NCI-H2107 treated with DMSO at 0.1 percent for 48 hours (cell line): Measurements from ENCODE around the gene PLBD1.

Experiments
- DNase-seq: peaks from one replicate; lab custom pipeline; 2025; ENCODE audit not compliant: unreplicated experiment; lab: John Stamatoyannopoulos, UW

Gene PLBD1

GRCh38 chr12:14570231-14570630, 2.5 kb upstream of the PLBD1 start:
- DNase-seq: no peak

GRCh38 chr12:14564336-14564959, 3.2 kb downstream of the PLBD1 start:
- no peak for DNase-seq

- no peak for DNase-seq
Observed at GRCh38 chr12:14563046-14563445, 4.6 kb downstream of the PLBD1 start.

GRCh38 chr12:14562279-14562678, 5.4 kb downstream of the PLBD1 start:
- no peak for DNase-seq

GRCh38 chr12:14561677-14562238, 5.9 kb downstream of the PLBD1 start:
- no peak for DNase-seq

- DNase-seq: no peak
Observed at GRCh38 chr12:14560904-14561574, 6.6 kb downstream of the PLBD1 start.

GRCh38 chr12:14558473-14558959, 9.2 kb downstream of the PLBD1 start:
- DNase-seq: no peak

- no peak for DNase-seq
Observed at GRCh38 chr12:14557966-14558365, 9.7 kb downstream of the PLBD1 start.

GRCh38 chr12:14554281-14555007, 13.2 kb downstream of the PLBD1 start:
- DNase-seq: peak; percentile 4

GRCh38 chr12:14548609-14549008, 19.1 kb downstream of the PLBD1 start:
- DNase-seq: no peak

GRCh38 chr12:14547571-14547970, 20.1 kb downstream of the PLBD1 start:
- DNase-seq: no peak

- DNase-seq: no peak
Observed at GRCh38 chr12:14545144-14546124, 22.2 kb downstream of the PLBD1 start.

GRCh38 chr12:14540801-14541462, 26.8 kb downstream of the PLBD1 start:
- no peak for DNase-seq

- no peak for DNase-seq
Observed at GRCh38 chr12:14537088-14537487, 30.6 kb downstream of the PLBD1 start.

- no peak for DNase-seq
Observed at GRCh38 chr12:14532152-14532551, 35.5 kb downstream of the PLBD1 start.

GRCh38 chr12:14525964-14526363, 41.7 kb downstream of the PLBD1 start:
- DNase-seq: no peak

GRCh38 chr12:14521822-14522221, 45.9 kb downstream of the PLBD1 start:
- no peak for DNase-seq

GRCh38 chr12:14514946-14515345, 52.7 kb downstream of the PLBD1 start:
- no peak for DNase-seq

GRCh38 chr12:14514154-14514842, 53.4 kb downstream of the PLBD1 start:
- DNase-seq: peak; percentile 48
